IMR-90 (cell line): ENCODE results near the gene ITGAX. TPM values are rescaled to one million over a fixed set of nuclear protein-coding genes. Genes with fewer than 3 reads are reported as not detected.
A peak's percentile ranks its signal among the peaks of the same experiment; 100 is the strongest.

ENCODE experiments used
- ATAC-seq: fragments of 200-7000 bp; cut with Tn5 transposase; 2 replicates; pipeline ENCODE4 v1.9.1; 2020; ENCODE audit warnings: low read depth, mild to moderate bottlenecking, moderate library complexity
- BruUV-seq: library from RNA; stranded (reverse); fragments of 400-500 nt; replicated peaks from 2 replicates; lab custom pipeline; 2021; lab: Mats Ljungman, UMichigan
- CTCF ChIA-PET: fragments of 300-600 bp; formaldehyde crosslinking; extraction: SDS; loops from one replicate; lab custom pipeline; 2021; ENCODE audit warnings: antibody characterized with exemption; lab: Yijun Ruan, JAX
- POLR2A ChIA-PET: fragments of 300-600 bp; sonication (Branson Sonifier 250); formaldehyde crosslinking; loops from one replicate; lab custom pipeline; 2022; ENCODE audit warnings: antibody characterized with exemption; ENCODE audit not compliant: unreplicated experiment; lab: Charles Lee
- DNase-seq: peaks from one replicate; pipeline ENCODE4 v3.0.0; 2013
- H2AFZ ChIP-seq: replicated peaks from 2 replicates; pipeline ENCODE3; 2013; ENCODE audit warnings: low read length, mild to moderate bottlenecking; ENCODE audit not compliant: poor library complexity
- H2AK5ac ChIP-seq: 2 replicates; pipeline ENCODE4 v1.6.1; 2013; ENCODE audit warnings: low read depth, low read length, inconsistent platforms
- H2AK9ac ChIP-seq: replicated peaks from 2 replicates; pipeline ENCODE3; 2013; ENCODE audit warnings: mild to moderate bottlenecking, low read depth, low read length, moderate library complexity; ENCODE audit not compliant: poor library complexity
- H2BK120ac ChIP-seq: 2 replicates; pipeline ENCODE4 v1.6.1; 2013; ENCODE audit warnings: low read depth, low read length, inconsistent platforms
- H2BK15ac ChIP-seq: 3 replicates; pipeline ENCODE4 v1.6.1; 2013; ENCODE audit warnings: low read depth, low read length, inconsistent platforms
- H2BK20ac ChIP-seq: 2 replicates; pipeline ENCODE4 v1.6.1; 2013; ENCODE audit warnings: low read depth, mild to moderate bottlenecking, inconsistent platforms, low read length, moderate library complexity
- H2BK5ac ChIP-seq: 2 replicates; pipeline ENCODE4 v1.6.1; 2013; ENCODE audit warnings: mild to moderate bottlenecking, low read depth, low read length, inconsistent platforms; ENCODE audit not compliant: poor library complexity, severe bottlenecking
- H3K14ac ChIP-seq: replicated peaks from 2 replicates; pipeline ENCODE4 v1.6.1; 2013; ENCODE audit warnings: low read depth, low read length, inconsistent platforms
- H3K18ac ChIP-seq: 2 replicates; pipeline ENCODE4 v1.6.1; 2013; ENCODE audit warnings: low read depth, low read length, control low read depth
- H3K23ac ChIP-seq: 2 replicates; pipeline ENCODE4 v1.6.1; 2013; ENCODE audit warnings: low read depth, low read length, inconsistent platforms
- H3K27ac ChIP-seq: 2 replicates; pipeline ENCODE4 v1.5.1; 2013; ENCODE audit warnings: mild to moderate bottlenecking, control low read depth, low read length; ENCODE audit not compliant: insufficient read depth
- H3K27me3 ChIP-seq: 2 replicates; pipeline ENCODE4 v1.6.1; 2013; ENCODE audit warnings: low read length; ENCODE audit not compliant: control insufficient read depth, insufficient read depth
- H3K36me3 ChIP-seq: 2 replicates; pipeline ENCODE4 v1.6.1; 2013; ENCODE audit warnings: low read length, mixed read lengths; ENCODE audit not compliant: control insufficient read depth, insufficient read depth
- H3K4ac ChIP-seq: 2 replicates; pipeline ENCODE4 v1.6.1; 2013; ENCODE audit warnings: low read depth, low read length, inconsistent platforms
- H3K4me1 ChIP-seq: 2 replicates; pipeline ENCODE4 v1.6.1; 2013; ENCODE audit warnings: low read length, mixed read lengths; ENCODE audit not compliant: control insufficient read depth, insufficient read depth
- H3K4me2 ChIP-seq: 2 replicates; pipeline ENCODE4 v1.6.1; 2013; ENCODE audit warnings: low read depth, mild to moderate bottlenecking, control low read depth, low read length, moderate library complexity
- H3K4me3 ChIP-seq: 2 replicates; pipeline ENCODE4 v1.5.1; 2013; ENCODE audit warnings: low read depth, mild to moderate bottlenecking, control low read depth, low read length, moderate library complexity; ENCODE audit not compliant: insufficient read depth
- H3K56ac ChIP-seq: 2 replicates; pipeline ENCODE4 v1.6.1; 2013; ENCODE audit warnings: low read length, inconsistent platforms; ENCODE audit not compliant: insufficient read depth; ENCODE audit errors: extremely low read depth
- H3K79me1 ChIP-seq, 2 experiments: 2 replicates each; pipeline ENCODE4 v1.6.1; 2013; ENCODE audit warnings: low read length in 2 of 2, inconsistent platforms in 1 of 2, low read depth in 1 of 2
- H3K9ac ChIP-seq: 2 replicates; pipeline ENCODE4 v1.6.1; 2013; ENCODE audit warnings: low read depth, low read length, control low read depth
- H3K9me1 ChIP-seq: 2 replicates; pipeline ENCODE4 v1.6.1; 2013; ENCODE audit warnings: low read length, inconsistent platforms; ENCODE audit not compliant: insufficient read depth
- H3K9me3 ChIP-seq: 2 replicates; pipeline ENCODE4 v1.6.1; 2013; ENCODE audit warnings: low read length; ENCODE audit not compliant: control insufficient read depth, insufficient read depth
- H4K20me1 ChIP-seq: 2 replicates; pipeline ENCODE4 v1.6.1; 2013; ENCODE audit warnings: low read length, inconsistent platforms; ENCODE audit not compliant: insufficient read depth
- H4K5ac ChIP-seq: 2 replicates; pipeline ENCODE4 v1.6.1; 2013; ENCODE audit warnings: mild to moderate bottlenecking, low read depth, low read length, control low read depth
- H4K8ac ChIP-seq, 2 experiments: 2 replicates each; pipeline ENCODE4 v1.6.1; 2013; ENCODE audit warnings: low read depth in 2 of 2, low read length in 2 of 2, control low read depth in 1 of 2, inconsistent platforms in 1 of 2
- H4K91ac ChIP-seq: 2 replicates; pipeline ENCODE4 v1.6.1; 2013; ENCODE audit warnings: low read depth, low read length, inconsistent platforms; ENCODE audit not compliant: insufficient read depth
- BHLHE40 ChIP-seq: fragments of 150-350 bp; IDR thresholded peaks from 2 replicates; pipeline ENCODE4 v1.6.1; 2016; ENCODE audit warnings: mild to moderate bottlenecking, low read depth, low read length
- CEBPB ChIP-seq: IDR thresholded peaks from 2 replicates; pipeline ENCODE4 v1.6.1; 2012; ENCODE audit warnings: low read depth, low read length, improper control_type of control experiment
- CHD1 ChIP-seq: IDR thresholded peaks from 2 replicates; pipeline ENCODE4 v1.6.1; 2012; ENCODE audit warnings: low read depth, low read length, improper control_type of control experiment
- FOS ChIP-seq: fragments of 150-350 bp; IDR thresholded peaks from 2 replicates; pipeline ENCODE4 v1.6.1; 2016; ENCODE audit warnings: low read depth, low read length
- MAFK ChIP-seq: IDR thresholded peaks from 2 replicates; pipeline ENCODE4 v1.6.1; 2012; ENCODE audit warnings: low read depth, low read length, improper control_type of control experiment
- MAZ ChIP-seq: IDR thresholded peaks from 2 replicates; pipeline ENCODE4 v1.6.1; 2012; ENCODE audit warnings: low read depth, mild to moderate bottlenecking, low read length, improper control_type of control experiment, moderate library complexity, borderline replicate concordance
- MXI1 ChIP-seq: IDR thresholded peaks from 2 replicates; pipeline ENCODE4 v1.6.1; 2012; ENCODE audit warnings: low read depth, mild to moderate bottlenecking, low read length, moderate library complexity, borderline replicate concordance
- NFE2L2 ChIP-seq: fragments of 150-350 bp; IDR thresholded peaks from 2 replicates; pipeline ENCODE4 v1.6.1; 2016; ENCODE audit warnings: low read depth, mild to moderate bottlenecking, low read length
- POLR2A ChIP-seq: IDR thresholded peaks from 2 replicates; pipeline ENCODE4 v1.6.1; 2012; ENCODE audit warnings: mild to moderate bottlenecking, low read depth, low read length
- RAD21 ChIP-seq: IDR thresholded peaks from 2 replicates; pipeline ENCODE4 v1.6.1; 2012; ENCODE audit warnings: low read length, improper control_type of control experiment
- RCOR1 ChIP-seq: IDR thresholded peaks from 2 replicates; pipeline ENCODE4 v1.6.1; 2012; ENCODE audit warnings: mild to moderate bottlenecking, low read length, improper control_type of control experiment; ENCODE audit not compliant: insufficient replicate concordance
- RFX5 ChIP-seq: IDR thresholded peaks from 2 replicates; pipeline ENCODE4 v1.8.0; 2012; ENCODE audit warnings: low read depth, mild to moderate bottlenecking, low read length, moderate library complexity
- SMC3 ChIP-seq: fragments of 150-350 bp; IDR thresholded peaks from 2 replicates; pipeline ENCODE4 v1.6.1; 2016; ENCODE audit warnings: low read depth, mild to moderate bottlenecking, antibody characterized with exemption, low read length, moderate library complexity
- WGBS, 2 experiments: methylation state at CpG; one replicate each; pipeline versions ENCODE4 v1.1.5 to v1.1.7; 2013; ENCODE audit warnings: missing lambda C conversion rate in 2 of 2; ENCODE audit not compliant: insufficient read length in 1 of 2; ENCODE audit errors: extremely low coverage in 2 of 2; 5-methylcytosine and 5-hydroxymethylcytosine counted together
- dilution Hi-C: fragments of 300-500 bp; cut with HindIII; formaldehyde crosslinking; loops from one replicate; pipeline ENCODE4 v1.14.3; 2018; ENCODE audit warnings: low sequenced_read_pairs; ENCODE audit not compliant: unreplicated experiment
- in situ Hi-C: fragments of 300-500 bp; cut with MboI; formaldehyde crosslinking; loops from 3 replicates; pipeline ENCODE4 v1.14.3; 2019; ENCODE audit warnings: low sequenced_read_pairs, inconsistent platforms, mixed read lengths
- intact Hi-C: fragments of 100-400 bp; cut with micrococcal nuclease; formaldehyde crosslinking; loops from 2 replicates; pipeline ENCODE4 v1.10.0; 2022
- polyA plus RNA-seq, 3 experiments: library from polyadenylated mRNA; depleted of rRNA; stranded (reverse); fragments of >200 nt; gene quantifications; 2 replicates each; pipeline ENCODE4 v1.2.3, GENCODE V29; 2012; ENCODE audit warnings: low replicate concordance in 1 of 3
- total RNA-seq: library from RNA; depleted of rRNA; stranded (reverse); fragments of >200 nt; gene quantifications from 2 replicates; pipeline ENCODE4 v1.2.3, GENCODE V29; 2012
- TF ChIP-seq, protein P1 (sequence below): fragments of 150-350 bp; IDR thresholded peaks from 2 replicates; pipeline ENCODE4 v1.6.1; 2017; ENCODE audit warnings: mild to moderate bottlenecking, antibody characterized with exemption, low read length, low read depth
- TF ChIP-seq, protein P2 (sequence below): fragments of 150-350 bp; IDR thresholded peaks from 2 replicates; pipeline ENCODE4 v1.6.1; 2016; ENCODE audit warnings: low read depth, mild to moderate bottlenecking, low read length, moderate library complexity, borderline replicate concordance

The ITGAX gene
- total and polyA plus RNA-seq, 2 of the 4 experiments (the other 2 are of a cell fraction) = 0.09 to 0.18 TPM

DNA sequence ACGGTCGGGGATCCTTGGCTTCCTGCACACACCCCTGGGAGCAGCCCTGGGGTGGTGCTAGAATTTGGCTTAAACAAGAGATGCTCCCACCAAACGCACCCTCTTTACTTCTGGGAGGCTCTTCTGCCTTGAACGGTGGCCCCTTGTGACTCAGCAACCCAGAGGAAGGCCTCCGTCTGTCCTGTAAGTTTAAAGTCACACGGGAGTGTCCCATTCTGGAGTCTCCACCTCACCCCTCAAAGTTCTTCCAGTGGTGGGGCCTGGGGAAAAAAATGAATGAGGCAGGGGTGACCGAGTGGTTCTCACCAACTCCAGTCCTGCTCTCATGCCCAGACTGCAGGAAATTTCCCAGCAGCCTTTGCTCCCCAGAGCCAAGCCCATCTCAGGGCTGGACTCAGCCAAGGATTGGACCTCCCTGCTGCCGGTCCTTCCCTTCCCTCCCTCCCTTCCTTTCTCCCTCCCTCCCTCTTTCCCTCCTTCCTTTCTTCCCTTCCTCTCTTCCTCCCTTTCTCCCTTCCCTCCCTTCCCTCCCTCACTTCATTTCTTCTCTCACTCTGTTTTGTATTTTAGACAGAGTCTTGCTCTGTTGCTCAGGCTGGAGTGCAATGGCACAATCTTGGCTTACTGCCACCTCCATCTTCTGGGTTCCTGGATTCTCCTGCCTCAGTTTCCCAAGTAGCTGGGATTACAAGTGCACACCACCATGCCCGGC lies 49.5 kb downstream of the ITGAX start:
- Histone ChIP-seq H3K18ac (no peak overlapping the region), H2AK9ac (no peak overlapping the region), H3K4me2 (no peak overlapping the region; the same call in 1 of the 2 replicates), H4K8ac (no peak overlapping the region; a peak in 1 of 4 replicates), H3K56ac (no peak overlapping the region), H3K14ac (no peak overlapping the region), H3K9ac (no peak overlapping the region), H2BK15ac (no peak overlapping the region), H2BK20ac (no peak overlapping the region), H4K5ac (no peak overlapping the region), H3K27ac (no peak overlapping the region), H3K36me3 (no peaks in the 10 kb centered on the region), H3K27me3 (peaks cover 3% of the 10 kb centered on the region), H3K9me3 (no peaks in the 10 kb centered on the region; the same call in 1 of the 2 replicates), H2BK120ac (no peak overlapping the region), H3K23ac (no peak overlapping the region), H2AK5ac (no peak overlapping the region), H3K4ac (no peak overlapping the region), H3K79me1 (no peaks in the 10 kb centered on the region), H4K91ac (no peak overlapping the region), H4K20me1 (no peaks in the 10 kb centered on the region), H2AFZ (peak overlapping the region; percentile 65), H3K9me1 (no peaks in the 10 kb centered on the region), H2BK5ac (no peak overlapping the region), H3K4me1 (no peaks in the 10 kb centered on the region), H3K4me3 (peak overlapping the region; percentile 3; the same call in 1 of the 2 replicates)
- no peak for TF ChIP-seq NFE2L2
- no peak for TF ChIP-seq MAFK
- no peak for TF ChIP-seq BHLHE40
- no peak for TF ChIP-seq SMC3
- no peak for TF ChIP-seq POLR2A
- TF ChIP-seq, protein P1, sequence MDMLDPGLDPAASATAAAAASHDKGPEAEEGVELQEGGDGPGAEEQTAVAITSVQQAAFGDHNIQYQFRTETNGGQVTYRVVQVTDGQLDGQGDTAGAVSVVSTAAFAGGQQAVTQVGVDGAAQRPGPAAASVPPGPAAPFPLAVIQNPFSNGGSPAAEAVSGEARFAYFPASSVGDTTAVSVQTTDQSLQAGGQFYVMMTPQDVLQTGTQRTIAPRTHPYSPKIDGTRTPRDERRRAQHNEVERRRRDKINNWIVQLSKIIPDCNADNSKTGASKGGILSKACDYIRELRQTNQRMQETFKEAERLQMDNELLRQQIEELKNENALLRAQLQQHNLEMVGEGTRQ = no peak
- no peak for TF ChIP-seq RCOR1
- no peak for TF ChIP-seq RFX5
- no peak for TF ChIP-seq RAD21
- TF ChIP-seq CHD1 = no peak
- no peak for TF ChIP-seq CEBPB
- TF ChIP-seq MAZ = no peak
- no peak for TF ChIP-seq MXI1
- TF ChIP-seq, protein P2, sequence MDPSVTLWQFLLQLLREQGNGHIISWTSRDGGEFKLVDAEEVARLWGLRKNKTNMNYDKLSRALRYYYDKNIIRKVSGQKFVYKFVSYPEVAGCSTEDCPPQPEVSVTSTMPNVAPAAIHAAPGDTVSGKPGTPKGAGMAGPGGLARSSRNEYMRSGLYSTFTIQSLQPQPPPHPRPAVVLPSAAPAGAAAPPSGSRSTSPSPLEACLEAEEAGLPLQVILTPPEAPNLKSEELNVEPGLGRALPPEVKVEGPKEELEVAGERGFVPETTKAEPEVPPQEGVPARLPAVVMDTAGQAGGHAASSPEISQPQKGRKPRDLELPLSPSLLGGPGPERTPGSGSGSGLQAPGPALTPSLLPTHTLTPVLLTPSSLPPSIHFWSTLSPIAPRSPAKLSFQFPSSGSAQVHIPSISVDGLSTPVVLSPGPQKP = no peak
- no peak for TF ChIP-seq FOS
- dilution Hi-C loops = no loop called here
- in situ Hi-C loops = no loop called here
- ChIA-PET CTCF (no interaction called here), POLR2A (no interaction called here)
- WGBS, 2 experiments = no CpG with 5 or more reads among the region's 9 CpGs
- BruUV-seq = no TSS peak
- peak; percentile 80 for ATAC-seq
- intact Hi-C loops = no loop called here
- no peak for DNase-seq
